Cardiac muscle cell (in vitro differentiated cells and primary cell): Measurements from ENCODE around the gene RFX2. TPM values are rescaled to one million over a fixed set of nuclear protein-coding genes. Genes with fewer than 3 reads are reported as not detected.
A peak's percentile ranks its signal among the peaks of the same experiment; 100 is the strongest.

Experiments
- DNase-seq, 2 donors: peaks; one replicate each; pipeline versions ENCODE4 v3.0.0 to v3.0.0-alpha.2; 2010 to 2017; ENCODE audit warnings: low read depth in 1 of 2, low spot score in 1 of 2
- H3K27ac ChIP-seq: fragments of 200-600 bp; sonication (generic); 2 replicates; pipeline ENCODE4 v1.5.1; 2016
- H3K27me3 ChIP-seq: fragments of 200-600 bp; sonication (generic); 2 replicates; pipeline ENCODE4 v1.6.0; 2016; ENCODE audit warnings: control low read depth
- H3K36me3 ChIP-seq: fragments of 200-600 bp; sonication (generic); 2 replicates; pipeline ENCODE4 v1.5.1; 2016; ENCODE audit warnings: control low read depth
- H3K4me1 ChIP-seq: fragments of 200-600 bp; sonication (generic); 2 replicates; pipeline ENCODE4 v1.8.1; 2017; ENCODE audit warnings: low read depth, mild to moderate bottlenecking, mixed run types
- H3K4me3 ChIP-seq: fragments of 200-600 bp; sonication (generic); 2 replicates; pipeline ENCODE4 v1.5.1; 2016; ENCODE audit warnings: mild to moderate bottlenecking
- H3K9me3 ChIP-seq: fragments of 200-600 bp; sonication (generic); 2 replicates; pipeline ENCODE4 v1.5.1; 2017; ENCODE audit warnings: low read depth, mild to moderate bottlenecking, control low read depth
- CTCF ChIP-seq: IDR thresholded peaks from 2 replicates; pipeline ENCODE4 v1.5.1; 2012; ENCODE audit warnings: low read depth, mild to moderate bottlenecking, low read length
- polyA plus RNA-seq: library from polyadenylated mRNA; unstranded; fragments of >200 nt; fragmentation: Nextera tagmentation; extraction: Ambion mirVana; gene quantifications from 2 replicates; pipeline ENCODE4 v1.2.1, GENCODE V29; 2016
- total RNA-seq: library from RNA; depleted of rRNA; stranded (reverse); fragments of >200 nt; gene quantifications from 2 replicates; pipeline ENCODE4 v1.2.3, GENCODE V29; 2016

The RFX2 gene
- total and polyA plus RNA-seq, 2 experiments from 2014 or later = 3.0 to 3.9 TPM

GRCh38 chr19:6086068-6086788 lies 24.1 kb downstream of the RFX2 start:
- Histone ChIP-seq H3K27me3 (no peaks in the 10 kb centered on the region), H3K4me1 (peaks cover 5% of the 10 kb centered on the region), H3K9me3 (no peaks in the 10 kb centered on the region), H3K36me3 (no peaks in the 10 kb centered on the region), H3K4me3 (no peak overlapping the region), H3K27ac (no peak overlapping the region)
- no peak for TF ChIP-seq CTCF
- DNase-seq = peak in 1 of 2 donors; percentile 49

GRCh38 chr19:6084821-6085220 lies 25.5 kb downstream of the RFX2 start:
- H3K27me3 ChIP-seq = no peaks in the 10 kb centered on the region
- no peaks in the 10 kb centered on the region for H3K36me3 ChIP-seq
- H3K9me3 ChIP-seq = no peaks in the 10 kb centered on the region
- H3K4me3 ChIP-seq = no peak overlapping the region
- peaks cover 5% of the 10 kb centered on the region for H3K4me1 ChIP-seq
- no peak overlapping the region for H3K27ac ChIP-seq
- TF ChIP-seq CTCF = no peak
- no peak for DNase-seq

GRCh38 chr19:6079107-6079506 lies 31.2 kb downstream of the RFX2 start:
- Histone ChIP-seq H3K27me3 (no peaks in the 10 kb centered on the region), H3K9me3 (no peaks in the 10 kb centered on the region), H3K27ac (no peak overlapping the region), H3K4me3 (no peak overlapping the region), H3K36me3 (no peaks in the 10 kb centered on the region), H3K4me1 (no peaks in the 10 kb centered on the region)
- TF ChIP-seq CTCF = no peak
- DNase-seq = no peak

- no peak for DNase-seq
- H3K9me3 ChIP-seq = no peaks in the 10 kb centered on the region
- no peaks in the 10 kb centered on the region for H3K27me3 ChIP-seq
- TF ChIP-seq CTCF = no peak
- H3K36me3 ChIP-seq = no peaks in the 10 kb centered on the region
- no peak overlapping the region for H3K27ac ChIP-seq
- no peaks in the 10 kb centered on the region for H3K4me1 ChIP-seq
- no peak overlapping the region for H3K4me3 ChIP-seq
Observed at GRCh38 chr19:6078068-6078467, 32.2 kb downstream of the RFX2 start.

GRCh38 chr19:6076675-6077463 lies 33.4 kb downstream of the RFX2 start:
- Histone ChIP-seq H3K4me1 (no peaks in the 10 kb centered on the region), H3K27ac (no peak overlapping the region), H3K36me3 (no peaks in the 10 kb centered on the region), H3K27me3 (no peaks in the 10 kb centered on the region), H3K9me3 (no peaks in the 10 kb centered on the region), H3K4me3 (no peak overlapping the region)
- DNase-seq = peak in 1 of 2 donors; percentile 82
- no peak for TF ChIP-seq CTCF
